Transverse colon (tissue), 4 donors: ENCODE data around the gene FAM193B. TPM values are rescaled to one million over a fixed set of nuclear protein-coding genes. Genes with fewer than 3 reads are reported as not detected.

Experiments used
- DNase-seq: peaks from one replicate; pipeline ENCODE4 v3.0.0-alpha.2; 2019
- H3K27ac ChIP-seq, 4 donors: fragments of 200-600 bp; sonication (generic); 2 replicates each; pipeline ENCODE4 v1.5.1; 2016 to 2018; ENCODE audit warnings: inconsistent platforms in 4 of 4
- H3K27me3 ChIP-seq: fragments of 200-600 bp; sonication (generic); 2 replicates; pipeline ENCODE4 v1.5.1; 2017; ENCODE audit warnings: inconsistent platforms
- H3K36me3 ChIP-seq, 4 donors: fragments of 200-600 bp; sonication (generic); 2 replicates each; pipeline ENCODE4 v1.5.1; 2017 to 2019; ENCODE audit warnings: inconsistent platforms in 4 of 4
- H3K4me1 ChIP-seq, 4 donors: fragments of 200-600 bp; sonication (generic); 2 replicates each; pipeline ENCODE4 v1.5.1; 2017 to 2020; ENCODE audit warnings: inconsistent platforms in 4 of 4
- H3K4me3 ChIP-seq, 4 donors: fragments of 200-600 bp; sonication (generic); 1 replicate in 1 of 4; 2 replicates in 3 of 4; pipeline versions ENCODE4 v1.5.1 to v1.6.1; 2017 to 2019; ENCODE audit warnings: inconsistent platforms in 4 of 4
- H3K9me3 ChIP-seq, 2 donors: fragments of 200-600 bp; sonication (generic); 2 replicates each; pipeline ENCODE4 v1.5.1; 2017 to 2019; ENCODE audit warnings: inconsistent platforms in 2 of 2
- CTCF ChIP-seq, 5 experiments: fragments of 200-600 bp in 3 of 5; fragments of 450-650 bp in 2 of 5; sonication (generic) in 3 of 5; IDR thresholded peaks; 1 replicate in 2 of 5; 2 replicates in 3 of 5; pipeline ENCODE4 v1.5.1; 2016 to 2017; ENCODE audit warnings: antibody characterized with exemption in 5 of 5, inconsistent platforms in 3 of 5, mild to moderate bottlenecking in 2 of 5, moderate library complexity in 1 of 5
- EP300 ChIP-seq: sonication (generic); formaldehyde crosslinking; IDR thresholded peaks from one replicate; pipeline ENCODE4 v1.6.1; 2017; ENCODE audit warnings: antibody characterized with exemption, low read depth
- POLR2A ChIP-seq: fragments of 450-650 bp; IDR thresholded peaks from one replicate; pipeline ENCODE4 v1.6.1; 2016; ENCODE audit warnings: antibody characterized with exemption, mild to moderate bottlenecking, moderate library complexity
- POLR2AphosphoS5 ChIP-seq, 3 donors: sonication (generic); formaldehyde crosslinking; IDR thresholded peaks; one replicate each; pipeline ENCODE4 v1.6.1; 2016; ENCODE audit warnings: antibody characterized with exemption in 3 of 3
- WGBS, 2 donors: methylation state at CpG; one replicate each; pipeline ENCODE4 v1.1.5; 2018; ENCODE audit warnings: low coverage in 1 of 2; 5-methylcytosine and 5-hydroxymethylcytosine counted together
- in situ Hi-C, 4 donors: fragments of 200-750 bp; cut with MboI; loops; one replicate each; pipeline versions ENCODE4 v1.15.0 to v1.15.1; 2017; ENCODE audit warnings: low sequenced_read_pairs in 3 of 4, low pct_ligation_motif_present in 1 of 4, low pct_unique_long_range_greater_than_20kb in 1 of 4
- intact Hi-C: fragments of 100-400 bp; cut with DNase I; formaldehyde crosslinking; loops from one replicate; pipeline ENCODE4 v1.15.1; 2023; ENCODE audit warnings: low total_unique reads
- total RNA-seq, 4 donors: library from RNA; depleted of rRNA; stranded (reverse); fragments of >200 nt; gene quantifications; one replicate each; pipeline ENCODE4 v1.1.0, GENCODE V29; 2016

FAM193B gene
- total RNA-seq, 4 donors from 2014 or later: 59.7 to 128 (median 63.5) TPM

GRCh38 chr5:177594071-177594470 lies 39.7 kb upstream of the FAM193B start:
- TF ChIP-seq POLR2A: no peak
- TF ChIP-seq CTCF (IDR thresholded peaks at IDR 0.05): no peak
- no peak for TF ChIP-seq POLR2AphosphoS5 (IDR thresholded peaks at IDR 0.05)
- no peak for TF ChIP-seq EP300
- WGBS, 2 donors: 95% methylated on average over 8 of the region's 8 CpGs; no CpG with 5 or more reads in 1 of the 2 donors
- H3K4me1 ChIP-seq: peaks cover 9 to 22% (median 16%) of the 10 kb centered on the region in 4 donors
- in situ Hi-C loops: no loop called here
- peaks cover 0 to 28% (median 14%) of the 10 kb centered on the region in 4 donors for H3K36me3 ChIP-seq
- intact Hi-C loops: no loop called here
- H3K27me3 ChIP-seq: peaks cover 18% of the 10 kb centered on the region
- no peak overlapping the region for H3K4me3 ChIP-seq
- H3K27ac ChIP-seq: no peak overlapping the region
- H3K9me3 ChIP-seq: no peaks in the 10 kb centered on the region
- no peak for DNase-seq

GRCh38 chr5:177593511-177593910 lies 39.1 kb upstream of the FAM193B start:
- Histone ChIP-seq H3K27me3 (peaks cover 18% of the 10 kb centered on the region), H3K4me1 (peaks cover 9 to 16% (median 14%) of the 10 kb centered on the region in 4 donors), H3K9me3 (no peaks in the 10 kb centered on the region), H3K36me3 (peaks cover 0 to 28% (median 14%) of the 10 kb centered on the region in 4 donors), H3K4me3 (no peak overlapping the region), H3K27ac (no peak overlapping the region)
- in situ Hi-C loops: no loop called here
- no peak for DNase-seq
- WGBS, 2 donors: 77 to 88% methylated on average over 3 of the region's 3 CpGs
- TF ChIP-seq EP300 (no peak), POLR2AphosphoS5 (IDR thresholded peaks at IDR 0.05) (no peak), CTCF (IDR thresholded peaks at IDR 0.05) (no peak), POLR2A (no peak)
- intact Hi-C loops: no loop called here

GRCh38 chr5:177592905-177593304 lies 38.5 kb upstream of the FAM193B start:
- peaks cover 9 to 16% (median 13%) of the 10 kb centered on the region in 4 donors for H3K4me1 ChIP-seq
- H3K27ac ChIP-seq: peak overlapping the region; percentile 82 to 92 (median 85)
- no peaks in the 10 kb centered on the region for H3K9me3 ChIP-seq
- 64 to 79% methylated on average over 8 to 13 of the region's 13 CpGs for WGBS, 2 donors
- no peak for DNase-seq
- intact Hi-C loops: no loop called here
- in situ Hi-C loops: no loop called here
- TF ChIP-seq POLR2A: no peak
- TF ChIP-seq CTCF (IDR thresholded peaks at IDR 0.05): no peak
- no peak for TF ChIP-seq POLR2AphosphoS5 (IDR thresholded peaks at IDR 0.05)
- TF ChIP-seq EP300: no peak
- peaks cover 0 to 28% (median 14%) of the 10 kb centered on the region in 4 donors for H3K36me3 ChIP-seq
- peak overlapping the region; percentile 40 to 88 (median 79) for H3K4me3 ChIP-seq
- H3K27me3 ChIP-seq: peaks cover 18% of the 10 kb centered on the region

- peaks cover 0 to 28% (median 14%) of the 10 kb centered on the region in 4 donors for H3K36me3 ChIP-seq
- H3K27ac ChIP-seq: peak within 1 kb of the TSS; percentile 82 to 92 (median 85)
- H3K4me3 ChIP-seq: peak within 1 kb of the TSS; percentile 40 to 88 (median 79)
- 1% methylated on average over 48 of the region's 71 CpGs; no CpG with 5 or more reads in 1 of the 2 donors for WGBS, 2 donors
- H3K9me3 ChIP-seq: no peaks in the 10 kb centered on the region
- TF ChIP-seq POLR2AphosphoS5 (IDR thresholded peaks at IDR 0.05): peak; percentile 85 to 96 (median 91)
- TF ChIP-seq POLR2A: peak; percentile 91
- no peak for TF ChIP-seq EP300
- peak in 2 of 5 experiments; percentile 20 to 39 for TF ChIP-seq CTCF (IDR thresholded peaks at IDR 0.05)
- peaks cover 25% of the 10 kb centered on the region for H3K27me3 ChIP-seq
- in situ Hi-C loops (no loop called here), intact Hi-C loops (no loop called here)
- peaks cover 9 to 16% (median 13%) of the 10 kb centered on the region in 4 donors for H3K4me1 ChIP-seq
- peak; percentile 91 for DNase-seq
Observed at GRCh38 chr5:177592010-177592834, 37.9 kb upstream of the FAM193B start, which contains the start of gene TMED9. Gene TMED9 (plus strand): TSS chr5:177592203. CDS start chr5:177592215, 12 bp downstream.
